Neural cell (in vitro differentiated cells): ENCODE results near the gene NOP16.

Experiments used
- EP300 ChIP-seq: fragments of 450-650 bp; conservative IDR thresholded peaks from 2 replicates; pipeline ENCODE4 v1.6.1; 2014; ENCODE audit warnings: antibody characterized with exemption, mild to moderate bottlenecking, moderate library complexity; ENCODE audit not compliant: poor library complexity, severe bottlenecking
- EZH2 ChIP-seq: fragments of 200-600, 300-800 bp; shearing (Covaris generic), sonication (generic); IDR thresholded peaks from 2 replicates; pipeline ENCODE4 v1.6.1; 2014; ENCODE audit warnings: antibody characterized with exemption, low read length, borderline replicate concordance, mild to moderate bottlenecking; ENCODE audit not compliant: insufficient read depth, poor library complexity, severe bottlenecking
- POLR2AphosphoS5 ChIP-seq: IDR thresholded peaks from 2 replicates; pipeline ENCODE4 v1.6.1; 2012
- RAD21 ChIP-seq: fragments of 450-650 bp; conservative IDR thresholded peaks from 2 replicates; pipeline ENCODE4 v1.6.1; 2014; ENCODE audit warnings: antibody characterized with exemption, mild to moderate bottlenecking, moderate library complexity
- REST ChIP-seq: IDR thresholded peaks from 2 replicates; pipeline ENCODE4 v1.6.1; 2012; ENCODE audit warnings: borderline replicate concordance
- SMC3 ChIP-seq: fragments of 450-650 bp; conservative IDR thresholded peaks from 2 replicates; pipeline ENCODE4 v1.6.1; 2014; ENCODE audit warnings: antibody characterized with exemption, mild to moderate bottlenecking, moderate library complexity; ENCODE audit not compliant: poor library complexity
- TAF1 ChIP-seq: IDR thresholded peaks from 2 replicates; pipeline ENCODE4 v1.6.1; 2012; ENCODE audit warnings: low read depth
- TF ChIP-seq, protein P1 (sequence below): fragments of 450-650 bp; IDR thresholded peaks from 2 replicates; pipeline ENCODE4 v1.5.1; 2014; ENCODE audit warnings: antibody characterized with exemption, mild to moderate bottlenecking, moderate library complexity; ENCODE audit not compliant: poor library complexity, severe bottlenecking

DNA sequence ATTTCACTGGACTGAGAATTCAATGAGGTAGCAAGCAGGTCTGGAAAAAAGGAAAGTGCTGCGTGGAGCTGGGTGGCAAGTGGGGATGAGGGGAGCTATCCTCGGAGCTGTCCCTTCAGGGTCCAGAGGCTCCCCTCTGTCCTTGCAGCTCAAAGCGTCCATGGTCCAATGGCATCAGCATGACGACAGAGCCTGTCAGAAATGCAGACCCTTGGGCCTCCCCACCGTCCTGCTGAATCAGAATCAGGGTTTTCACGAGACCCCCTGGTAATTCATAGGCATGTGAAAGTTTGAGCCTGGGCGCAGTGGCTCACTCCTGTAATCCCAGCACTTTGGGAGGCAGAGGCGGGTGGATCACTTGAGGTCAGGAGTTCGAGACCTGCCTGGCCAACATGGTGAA is 5.7 kb upstream of the NOP16 start:
- TF ChIP-seq, protein P1, sequence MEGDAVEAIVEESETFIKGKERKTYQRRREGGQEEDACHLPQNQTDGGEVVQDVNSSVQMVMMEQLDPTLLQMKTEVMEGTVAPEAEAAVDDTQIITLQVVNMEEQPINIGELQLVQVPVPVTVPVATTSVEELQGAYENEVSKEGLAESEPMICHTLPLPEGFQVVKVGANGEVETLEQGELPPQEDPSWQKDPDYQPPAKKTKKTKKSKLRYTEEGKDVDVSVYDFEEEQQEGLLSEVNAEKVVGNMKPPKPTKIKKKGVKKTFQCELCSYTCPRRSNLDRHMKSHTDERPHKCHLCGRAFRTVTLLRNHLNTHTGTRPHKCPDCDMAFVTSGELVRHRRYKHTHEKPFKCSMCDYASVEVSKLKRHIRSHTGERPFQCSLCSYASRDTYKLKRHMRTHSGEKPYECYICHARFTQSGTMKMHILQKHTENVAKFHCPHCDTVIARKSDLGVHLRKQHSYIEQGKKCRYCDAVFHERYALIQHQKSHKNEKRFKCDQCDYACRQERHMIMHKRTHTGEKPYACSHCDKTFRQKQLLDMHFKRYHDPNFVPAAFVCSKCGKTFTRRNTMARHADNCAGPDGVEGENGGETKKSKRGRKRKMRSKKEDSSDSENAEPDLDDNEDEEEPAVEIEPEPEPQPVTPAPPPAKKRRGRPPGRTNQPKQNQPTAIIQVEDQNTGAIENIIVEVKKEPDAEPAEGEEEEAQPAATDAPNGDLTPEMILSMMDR, result no peak
- no peak for TF ChIP-seq EZH2
- no peak for TF ChIP-seq EP300
- TF ChIP-seq TAF1, result no peak
- TF ChIP-seq RAD21, result no peak
- TF ChIP-seq POLR2AphosphoS5, result no peak
- TF ChIP-seq SMC3, result no peak
- TF ChIP-seq REST, result no peak
